Mucosa of descending colon (tissue), 3 donors: ENCODE data around the gene CNOT6. TPM values are rescaled to one million over a fixed set of nuclear protein-coding genes. Genes with fewer than 3 reads are reported as not detected.
"Not testable (repeated sequence)": the region's sequence is repeated elsewhere in the genome, so short reads cannot be mapped to it uniquely, and the experiment has no call there.

ENCODE experiments used
- ATAC-seq: fragments of 200-7000 bp; cut with Tn5 transposase; one replicate; pipeline ENCODE4 v1.9.1; 2020; ENCODE audit warnings: mild to moderate bottlenecking, moderate library complexity
- DNase-seq, 3 donors: peaks; one replicate each; pipeline ENCODE4 v3.0.0-alpha.2; 2020
- H3K36me3 ChIP-seq: fragments of 200-600 bp; one replicate; pipeline ENCODE4 v1.8.0; 2021; ENCODE audit warnings: low read depth, mild to moderate bottlenecking
- H3K4me1 ChIP-seq: fragments of 200-600 bp; one replicate; pipeline ENCODE4 v1.8.0; 2021; ENCODE audit warnings: low read depth, mild to moderate bottlenecking
- H3K4me3 ChIP-seq: fragments of 200-600 bp; one replicate; pipeline ENCODE4 v1.8.0; 2021; ENCODE audit warnings: mild to moderate bottlenecking
- H3K9me3 ChIP-seq: fragments of 200-600 bp; one replicate; pipeline ENCODE4 v1.8.0; 2021; ENCODE audit warnings: mild to moderate bottlenecking
- intact Hi-C, 2 donors: fragments of 100-400 bp; cut with DNase I in 1 of 2; cut with micrococcal nuclease in 1 of 2; formaldehyde crosslinking; loops; one replicate each; pipeline versions ENCODE4 v1.11.0 to v1.11.1; 2022; cut with DNase I, micrococcal nuclease
- total RNA-seq, 3 donors: library from RNA; stranded (reverse); fragmentation: NEBNext Ultra II Directional in 2 of 3; extraction: Animal tissue kit (Norgen Biotek cat#: 25700) in 2 of 3; gene quantifications; one replicate each; pipeline versions ENCODE4 v1.2.1 to v1.2.4, GENCODE V29; 2021 to 2023
- TF ChIP-seq, protein P1 (sequence below): fragments of 200-600 bp; IDR thresholded peaks from one replicate; pipeline ENCODE4 v1.8.0; 2022; ENCODE audit warnings: antibody characterized with exemption, mild to moderate bottlenecking
- donor health status: DM: no; HTN: no; CAD: no; lungs with moderate emphysema.
- donor health status: DM: no; HTN: no; CAD: no.
- donor health status: DM: no; HTN: yes; CAD: no.

CNOT6 gene
- total RNA-seq, 3 donors from 2014 or later: 20.9 to 33.7 (median 25.2) TPM

DNA sequence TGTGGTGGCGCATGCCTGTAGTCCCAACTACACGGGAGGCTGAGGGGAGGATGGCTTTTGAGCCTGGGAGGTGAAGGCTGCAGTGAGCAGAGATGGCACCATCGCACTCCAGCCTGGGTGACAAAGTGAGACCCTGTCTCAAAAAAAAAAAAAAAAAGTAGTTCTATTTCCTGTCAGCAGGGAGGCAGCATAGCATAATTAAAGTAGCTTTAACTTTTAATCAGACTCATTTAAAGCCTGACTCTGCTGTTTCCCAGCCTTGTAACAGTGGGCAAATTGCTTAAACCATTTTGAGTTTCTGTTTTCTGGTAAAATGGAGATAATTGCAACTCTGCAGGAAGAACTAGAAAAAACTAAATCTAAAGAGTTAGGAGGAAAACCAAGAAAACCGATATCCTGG, 31.2 kb downstream of the CNOT6 start:
- Histone ChIP-seq H3K9me3 (no peaks in the 10 kb centered on the region), H3K4me3 (no peak overlapping the region), H3K36me3 (no peaks in the 10 kb centered on the region), H3K4me1 (no peaks in the 10 kb centered on the region)
- TF ChIP-seq, protein P1, sequence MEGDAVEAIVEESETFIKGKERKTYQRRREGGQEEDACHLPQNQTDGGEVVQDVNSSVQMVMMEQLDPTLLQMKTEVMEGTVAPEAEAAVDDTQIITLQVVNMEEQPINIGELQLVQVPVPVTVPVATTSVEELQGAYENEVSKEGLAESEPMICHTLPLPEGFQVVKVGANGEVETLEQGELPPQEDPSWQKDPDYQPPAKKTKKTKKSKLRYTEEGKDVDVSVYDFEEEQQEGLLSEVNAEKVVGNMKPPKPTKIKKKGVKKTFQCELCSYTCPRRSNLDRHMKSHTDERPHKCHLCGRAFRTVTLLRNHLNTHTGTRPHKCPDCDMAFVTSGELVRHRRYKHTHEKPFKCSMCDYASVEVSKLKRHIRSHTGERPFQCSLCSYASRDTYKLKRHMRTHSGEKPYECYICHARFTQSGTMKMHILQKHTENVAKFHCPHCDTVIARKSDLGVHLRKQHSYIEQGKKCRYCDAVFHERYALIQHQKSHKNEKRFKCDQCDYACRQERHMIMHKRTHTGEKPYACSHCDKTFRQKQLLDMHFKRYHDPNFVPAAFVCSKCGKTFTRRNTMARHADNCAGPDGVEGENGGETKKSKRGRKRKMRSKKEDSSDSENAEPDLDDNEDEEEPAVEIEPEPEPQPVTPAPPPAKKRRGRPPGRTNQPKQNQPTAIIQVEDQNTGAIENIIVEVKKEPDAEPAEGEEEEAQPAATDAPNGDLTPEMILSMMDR: no peak
- ATAC-seq (no peak), DNase-seq (no peak)
- intact Hi-C loops: no loop called here

DNA sequence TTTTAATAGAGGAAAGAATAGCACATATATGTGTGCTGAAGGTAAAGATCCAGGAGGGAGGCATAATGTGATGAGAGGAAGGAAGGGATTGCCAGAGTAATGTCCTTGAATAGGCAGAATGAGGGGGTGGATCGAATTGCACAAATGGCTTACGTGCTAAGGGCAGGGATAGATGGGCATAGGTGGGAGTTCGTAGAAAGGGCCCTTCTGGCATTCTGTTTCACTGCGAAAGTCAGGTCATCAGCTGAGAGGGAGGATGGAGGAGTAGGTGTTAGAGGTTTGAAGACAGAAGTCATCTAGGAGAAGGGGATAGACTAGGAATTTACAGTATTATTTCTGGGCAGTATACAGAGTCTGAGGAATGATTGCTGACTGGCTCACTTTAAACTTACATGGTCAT, 32.1 kb downstream of the CNOT6 start:
- intact Hi-C loops: no loop called here
- TF ChIP-seq, protein P1: no peak
- no peaks in the 10 kb centered on the region for H3K4me1 ChIP-seq
- H3K36me3 ChIP-seq: no peaks in the 10 kb centered on the region
- H3K4me3 ChIP-seq: no peak overlapping the region
- ATAC-seq: no peak
- no peak for DNase-seq
- no peaks in the 10 kb centered on the region for H3K9me3 ChIP-seq

DNA sequence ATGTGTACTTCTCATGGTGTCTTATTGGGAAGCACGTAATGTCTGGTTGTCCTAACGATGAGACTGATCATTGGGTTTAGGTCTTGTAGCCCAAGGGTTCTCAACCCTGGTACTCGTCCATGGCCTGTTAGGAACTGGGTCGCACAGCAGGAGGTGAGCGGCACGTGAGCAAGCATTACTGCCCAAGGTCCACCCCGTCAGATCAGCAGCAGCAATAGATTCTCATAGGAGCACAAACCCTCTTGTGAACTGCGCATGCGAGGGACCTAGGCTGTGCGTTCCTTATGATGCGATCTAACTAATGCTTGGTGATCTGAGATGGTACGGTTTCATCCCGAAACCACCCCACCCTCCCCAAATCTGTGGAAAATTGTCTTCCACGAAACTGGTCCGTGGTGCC, 33.5 kb downstream of the CNOT6 start:
- Histone ChIP-seq H3K4me1 (no peaks in the 10 kb centered on the region), H3K4me3 (no peak overlapping the region), H3K9me3 (no peaks in the 10 kb centered on the region), H3K36me3 (no peaks in the 10 kb centered on the region)
- TF ChIP-seq, protein P1: no peak
- ATAC-seq (no peak), DNase-seq (no peak)
- intact Hi-C loops: no loop called here

- not testable (repeated sequence) for H3K36me3 ChIP-seq
Measured at GRCh38 chr5:180531036-180531585, 36.9 kb downstream of the CNOT6 start.

DNA sequence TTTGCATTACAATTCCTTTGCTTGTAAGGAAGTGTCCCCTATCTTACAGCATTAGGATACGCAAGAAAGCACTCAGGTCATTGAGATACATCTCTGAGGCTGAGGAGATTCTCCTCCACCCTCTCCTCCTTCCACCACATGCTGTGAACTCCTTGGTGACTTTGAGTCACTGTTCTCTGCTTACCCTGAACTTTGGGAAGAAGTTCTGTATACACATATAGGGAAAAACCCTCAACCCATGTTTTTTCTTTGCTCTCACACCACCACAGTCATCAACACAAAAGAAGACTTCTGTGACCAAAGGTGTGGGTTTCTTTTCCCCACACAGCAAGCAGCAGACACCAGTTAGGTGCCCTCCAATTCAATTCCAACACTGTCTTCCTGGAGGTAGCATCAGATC, 38.1 kb downstream of the CNOT6 start:
- TF ChIP-seq, protein P1: no peak
- no peak overlapping the region for H3K4me3 ChIP-seq
- H3K9me3 ChIP-seq: no peaks in the 10 kb centered on the region
- no peaks in the 10 kb centered on the region for H3K36me3 ChIP-seq
- intact Hi-C loops: no loop called here
- DNase-seq: no peak
- H3K4me1 ChIP-seq: no peaks in the 10 kb centered on the region
- ATAC-seq: no peak

More at GRCh38 chr5:180531036-180531585, 36.9 kb downstream of the CNOT6 start:
- ATAC-seq, H3K4me3 ChIP-seq, DNase-seq, intact Hi-C loops, H3K4me1 ChIP-seq, H3K9me3 ChIP-seq: not testable (repeated sequence)

DNA sequence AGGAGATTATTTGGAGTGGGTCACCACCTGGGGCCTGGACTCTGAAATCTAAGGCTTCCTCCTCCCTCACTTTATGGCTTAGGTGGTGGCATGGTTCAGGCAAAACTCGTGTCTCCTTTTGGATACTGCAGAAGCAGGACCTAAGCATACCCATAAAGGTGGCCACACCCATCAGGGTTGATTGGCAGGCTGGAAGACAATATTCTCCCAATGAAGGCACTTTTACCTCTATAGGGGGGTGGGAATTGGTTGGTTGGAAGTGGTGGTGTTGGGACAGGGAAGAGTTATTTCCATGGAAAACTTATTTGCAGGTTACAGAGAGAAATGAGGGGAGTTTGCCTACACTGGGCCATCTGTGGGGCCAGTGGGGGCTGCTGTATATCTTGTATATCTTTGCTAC, 39.7 kb downstream of the CNOT6 start:
- DNase-seq (no peak), ATAC-seq (no peak)
- Histone ChIP-seq H3K4me1 (no peaks in the 10 kb centered on the region), H3K9me3 (no peaks in the 10 kb centered on the region), H3K36me3 (no peaks in the 10 kb centered on the region), H3K4me3 (no peak overlapping the region)
- intact Hi-C loops: no loop called here
- TF ChIP-seq, protein P1: no peak
